HG03432 (cell line): ENCODE results near the gene CALD1.
A peak's percentile ranks its signal among the peaks of the same experiment; 100 is the strongest.

Experiments used
- ATAC-seq: cut with Tn5 transposase; IDR thresholded peaks from one replicate; pipeline ENCODE4 v1.9.1; 2021; ENCODE audit warnings: mild to moderate bottlenecking, moderate library complexity; ENCODE audit not compliant: unreplicated experiment

Gene CALD1

GRCh38 chr7:134778941-134779740, at the start of gene CALD1:
CALD1 (plus strand) TSS chr7:134779634; CDS start chr7:134867734, 88,100 bp downstream.
- no peak for ATAC-seq

GRCh38 chr7:134729895-134730294, 49.5 kb upstream of the CALD1 start:
- no peak for ATAC-seq

GRCh38 chr7:134730411-134730829, 49.0 kb upstream of the CALD1 start:
- no peak for ATAC-seq

- ATAC-seq = no peak
These were observed 47.8 kb upstream of the CALD1 start for GRCh38 chr7:134731616-134732015.

- ATAC-seq = no peak
These were observed 46.7 kb upstream of the CALD1 start for GRCh38 chr7:134732728-134733127.

GRCh38 chr7:134736381-134736780, 43.1 kb upstream of the CALD1 start:
- no peak for ATAC-seq

GRCh38 chr7:134737566-134738345, 41.7 kb upstream of the CALD1 start:
- ATAC-seq = peak; percentile 56

GRCh38 chr7:134739362-134739761, 40.1 kb upstream of the CALD1 start:
- ATAC-seq = no peak

- no peak for ATAC-seq
These were observed 39.1 kb upstream of the CALD1 start for GRCh38 chr7:134740376-134740775.

GRCh38 chr7:134741907-134742635, 37.4 kb upstream of the CALD1 start:
- ATAC-seq = no peak

- ATAC-seq = no peak
These were observed 36.6 kb upstream of the CALD1 start for GRCh38 chr7:134742688-134743350.

GRCh38 chr7:134744569-134744968, 34.9 kb upstream of the CALD1 start:
- ATAC-seq = no peak

- no peak for ATAC-seq
These were observed 32.1 kb upstream of the CALD1 start for GRCh38 chr7:134747326-134747725.

GRCh38 chr7:134750083-134751062, 29.1 kb upstream of the CALD1 start:
- no peak for ATAC-seq

- ATAC-seq = no peak
These were observed 27.3 kb upstream of the CALD1 start for GRCh38 chr7:134752006-134752760.

- no peak for ATAC-seq
These were observed 23.9 kb upstream of the CALD1 start for GRCh38 chr7:134755422-134756022.

GRCh38 chr7:134757938-134758337, 21.5 kb upstream of the CALD1 start:
- no peak for ATAC-seq

- no peak for ATAC-seq
These were observed 20.5 kb upstream of the CALD1 start for GRCh38 chr7:134758981-134759380.

- no peak for ATAC-seq
These were observed 18.2 kb upstream of the CALD1 start for GRCh38 chr7:134761266-134761665.
